Keratinocyte (primary cell): ENCODE results near the gene MYL6. TPM values are rescaled to one million over a fixed set of nuclear protein-coding genes. Genes with fewer than 3 reads are reported as not detected.
A peak's percentile ranks its signal among the peaks of the same experiment; 100 is the strongest.

ENCODE experiments used
- DNase-seq: peaks from one replicate; pipeline ENCODE4 v3.0.0-alpha.2; 2011; ENCODE audit warnings: low read depth, missing footprints, low spot score
- FAIRE-seq: peaks from 2 replicates; lab custom pipeline; 2011; peaks lifted over from hg19 to GRCh38; lab: Jason Lieb, UNC
- H2AFZ ChIP-seq: 2 replicates; pipeline ENCODE4 v1.6.0; 2012; ENCODE audit warnings: low read length, control low read depth, inconsistent platforms; ENCODE audit not compliant: control insufficient read depth
- H3K27ac ChIP-seq: 2 replicates; pipeline ENCODE4 v1.5.1; 2011; ENCODE audit warnings: low read length; ENCODE audit not compliant: control insufficient read depth, insufficient read depth
- H3K27me3 ChIP-seq: 3 replicates; pipeline ENCODE4 v1.6.0; 2011; ENCODE audit warnings: low read length; ENCODE audit not compliant: control insufficient read depth, insufficient read depth; ENCODE audit errors: extremely low read depth
- H3K36me3 ChIP-seq, 2 experiments: 2 replicates in 1 of 2; 3 replicates in 1 of 2; pipeline ENCODE4 v1.5.1; 2011; ENCODE audit warnings: low read length in 2 of 2, mild to moderate bottlenecking in 1 of 2; ENCODE audit not compliant: control insufficient read depth in 2 of 2, insufficient read depth in 2 of 2; ENCODE audit errors: extremely low read depth in 1 of 2
- H3K4me1 ChIP-seq: 3 replicates; pipeline ENCODE4 v1.5.1; 2011; ENCODE audit warnings: low read length; ENCODE audit not compliant: control insufficient read depth, insufficient read depth; ENCODE audit errors: extremely low read depth
- H3K4me2 ChIP-seq: 3 replicates; pipeline ENCODE4 v1.6.0; 2011; ENCODE audit warnings: low read depth, low read length; ENCODE audit not compliant: control insufficient read depth, insufficient read depth; ENCODE audit errors: extremely low read depth
- H3K4me3 ChIP-seq, 3 experiments: fragments of 200-600 bp in 1 of 3; sonication (generic) in 1 of 3; 2 replicates in 2 of 3; 3 replicates in 1 of 3; pipeline ENCODE4 v1.5.1; 2011 to 2016; ENCODE audit warnings: low read length in 3 of 3, mild to moderate bottlenecking in 3 of 3, control low read depth in 2 of 3, inconsistent platforms in 1 of 3, low read depth in 1 of 3, mixed read lengths in 1 of 3, mixed run types in 1 of 3, moderate library complexity in 1 of 3; ENCODE audit not compliant: control insufficient read depth in 2 of 3, insufficient read depth in 2 of 3; ENCODE audit errors: extremely low read depth in 1 of 3
- H3K79me2 ChIP-seq: 2 replicates; pipeline ENCODE4 v1.6.0; 2012; ENCODE audit warnings: low read length; ENCODE audit not compliant: control insufficient read depth, insufficient read depth
- H3K9ac ChIP-seq: 3 replicates; pipeline ENCODE4 v1.6.0; 2011; ENCODE audit warnings: low read length; ENCODE audit not compliant: control insufficient read depth, insufficient read depth; ENCODE audit errors: extremely low read depth
- H3K9me1 ChIP-seq: 3 replicates; pipeline ENCODE4 v1.6.0; 2011; ENCODE audit warnings: low read length; ENCODE audit not compliant: control insufficient read depth, insufficient read depth; ENCODE audit errors: extremely low read depth
- H3K9me3 ChIP-seq: 2 replicates; pipeline ENCODE4 v1.5.1; 2012; ENCODE audit warnings: low read depth, low read length; ENCODE audit not compliant: control insufficient read depth
- H4K20me1 ChIP-seq: 3 replicates; pipeline ENCODE4 v1.6.0; 2011; ENCODE audit warnings: low read length; ENCODE audit not compliant: control insufficient read depth, insufficient read depth; ENCODE audit errors: extremely low read depth
- CTCF ChIP-seq, 3 experiments: IDR thresholded peaks in 1 of 3; conservative IDR thresholded peaks in 1 of 3; optimal IDR thresholded peaks in 1 of 3; 2 replicates in 2 of 3; 3 replicates in 1 of 3; pipeline versions ENCODE3 to v1.5.1; 2011; ENCODE audit warnings: low read length in 3 of 3, mild to moderate bottlenecking in 3 of 3, moderate library complexity in 2 of 3, control low read depth in 1 of 3, inconsistent platforms in 1 of 3; ENCODE audit not compliant: insufficient read depth in 2 of 3; ENCODE audit errors: extremely low read depth in 1 of 3
- EZH2 ChIP-seq: IDR thresholded peaks from one replicate; pipeline ENCODE4 v1.6.1; 2012; ENCODE audit warnings: inconsistent platforms, mild to moderate bottlenecking, low read length, moderate library complexity
- dilution Hi-C: fragments of 300-500 bp; cut with MboI; formaldehyde crosslinking; loops from one replicate; pipeline ENCODE4 v1.7.0; 2020; ENCODE audit warnings: low sequenced_read_pairs; ENCODE audit not compliant: extremely low pct_ligation_motif_present
- polyA plus RNA-seq, 5 experiments: library from polyadenylated mRNA; depleted of rRNA in 3 of 5; stranded (reverse) in 3 of 5; stranded (forward) in 1 of 5; unstranded in 1 of 5; fragments of >200 nt; gene quantifications; 1 replicate in 1 of 5; 2 replicates in 3 of 5; 3 replicates in 1 of 5; pipeline versions ENCODE4 v1.2.1 to v1.2.3, GENCODE V29; 2011 to 2012; ENCODE audit warnings: missing spikeins in 2 of 5, low read depth in 1 of 5, low replicate concordance in 1 of 5

MYL6 gene
- polyA plus RNA-seq, 1 donor (not counting 4 experiments of a cell fraction or from before 2014, with no cell fraction given) = 4,542 TPM

- no peak overlapping the region for H2AFZ ChIP-seq
- H3K79me2 ChIP-seq = peaks cover 21% of the 10 kb centered on the region
- H3K27me3 ChIP-seq = no peaks in the 10 kb centered on the region
- DNase-seq = no peak
- H3K4me3 ChIP-seq = peak overlapping the region in 1 of 3 experiments; percentile 96
- FAIRE-seq = no peak
- H3K36me3 ChIP-seq = peaks cover 32 to 36% of the 10 kb centered on the region in 2 experiments
- H3K27ac ChIP-seq = no peak overlapping the region
- peak overlapping the region; percentile 95 for H3K4me2 ChIP-seq
- no peaks in the 10 kb centered on the region for H4K20me1 ChIP-seq
- no peak for TF ChIP-seq EZH2
- no peak for TF ChIP-seq CTCF (optimal IDR thresholded peaks at IDR 0.05 in 1 of 3, IDR thresholded peaks at IDR 0.05 in 1 of 3, conservative IDR thresholded peaks at IDR 0.05 in 1 of 3; ENCODE audit: extremely low read depth in 1 of 3, insufficient read depth in 2 of 3, low read length in 3 of 3)
- no peaks in the 10 kb centered on the region for H3K9me3 ChIP-seq
- no peak overlapping the region for H3K9ac ChIP-seq
- H3K9me1 ChIP-seq = no peaks in the 10 kb centered on the region
- H3K4me1 ChIP-seq = peaks cover 21% of the 10 kb centered on the region
- dilution Hi-C loops = loop anchor here (10.0 kb wide), 1 partner anchor 45 kb away; no protein-coding TSS in a partner anchor
These were observed 28.1 kb upstream of the MYL6 start for GRCh38 chr12:56129942-56130495.

DNA sequence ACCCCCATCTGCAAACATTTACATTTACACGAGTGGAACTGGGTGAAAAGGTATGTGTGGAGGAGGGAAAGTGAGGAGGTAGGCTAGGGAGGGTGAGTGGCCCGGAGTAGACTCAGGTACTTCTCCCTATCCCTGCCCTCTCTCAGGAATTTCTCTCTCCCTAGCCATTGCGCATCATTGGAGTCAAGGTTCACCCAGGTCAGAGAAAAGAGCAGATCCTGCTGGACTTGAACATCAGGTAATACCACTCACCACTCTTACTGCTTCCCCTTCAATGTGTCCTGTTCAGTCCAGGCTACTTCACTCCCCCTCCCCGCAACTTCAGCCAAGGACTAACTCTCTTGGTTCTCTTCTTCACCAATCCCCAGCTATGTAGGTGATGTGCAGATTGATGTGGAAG, 27.3 kb upstream of the MYL6 start:
- DNase-seq (no peak), FAIRE-seq (no peak)
- H3K27me3 ChIP-seq = no peaks in the 10 kb centered on the region
- no peak overlapping the region for H3K4me2 ChIP-seq
- no peak overlapping the region for H3K27ac ChIP-seq
- H3K4me3 ChIP-seq = no peak overlapping the region
- no peak overlapping the region for H3K9ac ChIP-seq
- H3K36me3 ChIP-seq = peaks cover 32 to 36% of the 10 kb centered on the region in 2 experiments
- no peaks in the 10 kb centered on the region for H3K9me3 ChIP-seq
- dilution Hi-C loops = no loop called here
- H3K79me2 ChIP-seq = peaks cover 21% of the 10 kb centered on the region
- H2AFZ ChIP-seq = no peak overlapping the region
- H3K4me1 ChIP-seq = peaks cover 20% of the 10 kb centered on the region
- no peak for TF ChIP-seq CTCF (optimal IDR thresholded peaks at IDR 0.05 in 1 of 3, IDR thresholded peaks at IDR 0.05 in 1 of 3, conservative IDR thresholded peaks at IDR 0.05 in 1 of 3; ENCODE audit: extremely low read depth in 1 of 3, insufficient read depth in 2 of 3, low read length in 3 of 3)
- no peaks in the 10 kb centered on the region for H3K9me1 ChIP-seq
- H4K20me1 ChIP-seq = no peaks in the 10 kb centered on the region
